ENCODE results near the gene C18orf32. TPM values are rescaled to one million over a fixed set of nuclear protein-coding genes. Genes with fewer than 3 reads are reported as not detected.

C18orf32 gene
- total and polyA plus RNA-seq, 2 of the 13 experiments (the other 11 are each of a cell fraction or from before 2014, with no cell fraction given), result 17.6 to 20.6 TPM

DNA sequence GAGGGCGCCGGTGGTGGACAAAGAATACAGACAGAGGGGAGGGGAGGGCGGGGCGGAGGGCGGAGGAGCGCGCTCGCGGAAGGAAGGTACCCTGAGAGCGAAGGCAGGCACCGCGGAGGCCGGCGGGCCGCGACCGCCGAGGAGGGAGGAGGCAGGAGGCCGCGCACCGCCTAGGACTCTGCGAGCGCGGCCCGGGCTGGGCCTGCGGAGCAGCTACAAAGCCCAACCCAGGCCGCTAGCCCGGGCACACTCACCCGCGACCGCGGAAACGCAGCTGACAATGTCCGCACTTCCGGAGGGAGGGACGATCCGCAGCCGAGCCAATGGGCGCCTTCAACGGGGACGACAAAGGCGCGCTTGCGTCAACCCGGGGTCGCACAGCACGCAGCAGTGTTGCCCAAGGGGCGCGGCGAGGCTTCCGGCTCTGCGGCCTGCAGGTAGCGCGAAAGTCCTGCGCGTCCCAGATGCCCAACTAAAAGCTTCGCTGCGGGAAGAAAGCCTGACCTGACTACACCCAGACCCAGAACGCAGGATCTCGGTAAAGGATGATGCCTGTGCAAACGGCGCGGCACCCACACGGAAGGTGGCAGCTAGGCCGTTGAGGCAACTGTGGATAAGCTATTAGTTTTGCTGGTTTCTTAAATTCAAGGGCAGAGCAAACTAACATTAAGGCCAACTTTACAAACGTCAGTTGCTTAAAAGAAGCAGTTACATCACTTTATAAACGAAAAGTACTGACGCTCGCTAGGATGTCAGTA lies at the start of gene C18orf32 (continued):
- TF ChIP-seq ZSCAN12 (CRISPR knock-in tag; IDR thresholded peaks at IDR 0.05), result 0 out of 2 replicates have a peak, but pooled peaks have one; percentile 41
- no peak for TF ChIP-seq ZNF749 (CRISPR knock-in tag; IDR thresholded peaks at IDR 0.05; ENCODE audit: borderline replicate concordance)
- no peak for TF ChIP-seq SUZ12 (IDR thresholded peaks at IDR 0.05; ENCODE audit: low read depth, low read length)
- TF ChIP-seq, protein P1, sequence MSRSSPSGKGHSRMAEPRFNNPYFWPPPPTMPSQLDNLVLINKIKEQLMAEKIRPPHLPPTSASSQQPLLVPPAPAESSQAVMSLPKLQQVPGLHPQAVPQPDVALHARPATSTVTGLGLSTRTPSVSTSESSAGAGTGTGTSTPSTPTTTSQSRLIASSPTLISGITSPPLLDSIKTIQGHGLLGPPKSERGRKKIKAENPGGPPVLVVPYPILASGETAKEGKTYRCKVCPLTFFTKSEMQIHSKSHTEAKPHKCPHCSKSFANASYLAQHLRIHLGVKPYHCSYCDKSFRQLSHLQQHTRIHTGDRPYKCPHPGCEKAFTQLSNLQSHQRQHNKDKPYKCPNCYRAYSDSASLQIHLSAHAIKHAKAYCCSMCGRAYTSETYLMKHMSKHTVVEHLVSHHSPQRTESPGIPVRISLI (CRISPR knock-in tag; IDR thresholded peaks at IDR 0.05; ENCODE audit: borderline replicate concordance), result no peak; the same call in 1 of the 2 replicates
- TF ChIP-seq ONECUT2 (CRISPR knock-in tag; IDR thresholded peaks at IDR 0.05), result 0 out of 2 replicates have a peak, but pooled peaks have one; percentile 8
- TF ChIP-seq, protein P2, sequence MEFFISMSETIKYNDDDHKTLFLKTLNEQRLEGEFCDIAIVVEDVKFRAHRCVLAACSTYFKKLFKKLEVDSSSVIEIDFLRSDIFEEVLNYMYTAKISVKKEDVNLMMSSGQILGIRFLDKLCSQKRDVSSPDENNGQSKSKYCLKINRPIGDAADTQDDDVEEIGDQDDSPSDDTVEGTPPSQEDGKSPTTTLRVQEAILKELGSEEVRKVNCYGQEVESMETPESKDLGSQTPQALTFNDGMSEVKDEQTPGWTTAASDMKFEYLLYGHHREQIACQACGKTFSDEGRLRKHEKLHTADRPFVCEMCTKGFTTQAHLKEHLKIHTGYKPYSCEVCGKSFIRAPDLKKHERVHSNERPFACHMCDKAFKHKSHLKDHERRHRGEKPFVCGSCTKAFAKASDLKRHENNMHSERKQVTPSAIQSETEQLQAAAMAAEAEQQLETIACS (CRISPR knock-in tag; IDR thresholded peaks at IDR 0.05), result peak; percentile 70
- TF ChIP-seq ZNF672 (CRISPR knock-in tag; IDR thresholded peaks at IDR 0.05), result no peak
- no peak for TF ChIP-seq ZNF234 (CRISPR knock-in tag; conservative IDR thresholded peaks at IDR 0.05)
- no peak for TF ChIP-seq ZNF296 (CRISPR knock-in tag; conservative IDR thresholded peaks at IDR 0.05)
- TF ChIP-seq ZZZ3 (CRISPR knock-in tag; IDR thresholded peaks at IDR 0.05; ENCODE audit: borderline replicate concordance), result peak; percentile 84; the same call in 1 of the 2 replicates
- TF ChIP-seq, protein P3, sequence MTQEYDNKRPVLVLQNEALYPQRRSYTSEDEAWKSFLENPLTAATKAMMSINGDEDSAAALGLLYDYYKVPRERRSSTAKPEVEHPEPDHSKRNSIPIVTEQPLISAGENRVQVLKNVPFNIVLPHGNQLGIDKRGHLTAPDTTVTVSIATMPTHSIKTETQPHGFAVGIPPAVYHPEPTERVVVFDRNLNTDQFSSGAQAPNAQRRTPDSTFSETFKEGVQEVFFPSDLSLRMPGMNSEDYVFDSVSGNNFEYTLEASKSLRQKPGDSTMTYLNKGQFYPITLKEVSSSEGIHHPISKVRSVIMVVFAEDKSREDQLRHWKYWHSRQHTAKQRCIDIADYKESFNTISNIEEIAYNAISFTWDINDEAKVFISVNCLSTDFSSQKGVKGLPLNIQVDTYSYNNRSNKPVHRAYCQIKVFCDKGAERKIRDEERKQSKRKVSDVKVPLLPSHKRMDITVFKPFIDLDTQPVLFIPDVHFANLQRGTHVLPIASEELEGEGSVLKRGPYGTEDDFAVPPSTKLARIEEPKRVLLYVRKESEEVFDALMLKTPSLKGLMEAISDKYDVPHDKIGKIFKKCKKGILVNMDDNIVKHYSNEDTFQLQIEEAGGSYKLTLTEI (CRISPR knock-in tag; conservative IDR thresholded peaks at IDR 0.05), result no peak
- TF ChIP-seq, protein P4, sequence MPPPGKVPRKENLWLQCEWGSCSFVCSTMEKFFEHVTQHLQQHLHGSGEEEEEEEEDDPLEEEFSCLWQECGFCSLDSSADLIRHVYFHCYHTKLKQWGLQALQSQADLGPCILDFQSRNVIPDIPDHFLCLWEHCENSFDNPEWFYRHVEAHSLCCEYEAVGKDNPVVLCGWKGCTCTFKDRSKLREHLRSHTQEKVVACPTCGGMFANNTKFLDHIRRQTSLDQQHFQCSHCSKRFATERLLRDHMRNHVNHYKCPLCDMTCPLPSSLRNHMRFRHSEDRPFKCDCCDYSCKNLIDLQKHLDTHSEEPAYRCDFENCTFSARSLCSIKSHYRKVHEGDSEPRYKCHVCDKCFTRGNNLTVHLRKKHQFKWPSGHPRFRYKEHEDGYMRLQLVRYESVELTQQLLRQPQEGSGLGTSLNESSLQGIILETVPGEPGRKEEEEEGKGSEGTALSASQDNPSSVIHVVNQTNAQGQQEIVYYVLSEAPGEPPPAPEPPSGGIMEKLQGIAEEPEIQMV (CRISPR knock-in tag; IDR thresholded peaks at IDR 0.05; ENCODE audit: low read depth), result no peak; the same call in 1 of the 2 replicates
- TF ChIP-seq, protein P5, sequence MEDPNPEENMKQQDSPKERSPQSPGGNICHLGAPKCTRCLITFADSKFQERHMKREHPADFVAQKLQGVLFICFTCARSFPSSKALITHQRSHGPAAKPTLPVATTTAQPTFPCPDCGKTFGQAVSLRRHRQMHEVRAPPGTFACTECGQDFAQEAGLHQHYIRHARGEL (CRISPR knock-in tag; IDR thresholded peaks at IDR 0.05), result peak; percentile 76; the same call in 1 of the 2 replicates
- peak; percentile 96 for TF ChIP-seq YEATS2 (CRISPR knock-in tag; IDR thresholded peaks at IDR 0.05; ENCODE audit: borderline replicate concordance)
- TF ChIP-seq STAG1 (CRISPR knock-in tag; IDR thresholded peaks at IDR 0.05), result no peak
- peak; percentile 93 for TF ChIP-seq POGZ (CRISPR knock-in tag; IDR thresholded peaks at IDR 0.05)
- peak; percentile 3 for TF ChIP-seq TBL1XR1 (IDR thresholded peaks at IDR 0.05; ENCODE audit: borderline replicate concordance, low read length, partially characterized antibody)
- TF ChIP-seq ZBTB20 (CRISPR knock-in tag; IDR thresholded peaks at IDR 0.05; ENCODE audit: borderline replicate concordance, low read depth), result peak; percentile 80; the same call in 1 of the 2 replicates
- TF ChIP-seq ZNF101 (CRISPR knock-in tag; IDR thresholded peaks at IDR 0.05; ENCODE audit: borderline replicate concordance, low read depth), result no peak
- TF ChIP-seq, protein P6, sequence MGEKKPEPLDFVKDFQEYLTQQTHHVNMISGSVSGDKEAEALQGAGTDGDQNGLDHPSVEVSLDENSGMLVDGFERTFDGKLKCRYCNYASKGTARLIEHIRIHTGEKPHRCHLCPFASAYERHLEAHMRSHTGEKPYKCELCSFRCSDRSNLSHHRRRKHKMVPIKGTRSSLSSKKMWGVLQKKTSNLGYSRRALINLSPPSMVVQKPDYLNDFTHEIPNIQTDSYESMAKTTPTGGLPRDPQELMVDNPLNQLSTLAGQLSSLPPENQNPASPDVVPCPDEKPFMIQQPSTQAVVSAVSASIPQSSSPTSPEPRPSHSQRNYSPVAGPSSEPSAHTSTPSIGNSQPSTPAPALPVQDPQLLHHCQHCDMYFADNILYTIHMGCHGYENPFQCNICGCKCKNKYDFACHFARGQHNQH (CRISPR knock-in tag; IDR thresholded peaks at IDR 0.05), result peak; percentile 66
- peak; percentile 77 for TF ChIP-seq IRF2 (CRISPR knock-in tag; IDR thresholded peaks at IDR 0.05)
- TF ChIP-seq NR2F1 (CRISPR knock-in tag; IDR thresholded peaks at IDR 0.05), result peak in 1 of 2 experiments; percentile 22; a peak in 1 of 4 replicates

Measured in HepG2 (cell line).